Measurements from ENCODE around the gene ZNF79. TPM values are rescaled to one million over a fixed set of nuclear protein-coding genes. Genes with fewer than 3 reads are reported as not detected.

Gene ZNF79
- total RNA-seq, 1 donor from 2014 or later, result 6.2 TPM

- intact Hi-C loops (cut with micrococcal nuclease), result no loop called here
- Histone ChIP-seq H3K27ac (replicated peaks) (no peak overlapping the region), H3K9me3 (replicated peaks) (no peaks in the 10 kb centered on the region), H3K36me3 (no peaks in the 10 kb centered on the region), H3K4me3 (no peak overlapping the region), H3K4me1 (no peaks in the 10 kb centered on the region), H3K27me3 (ENCODE audit: low read depth) (no peaks in the 10 kb centered on the region)
- no peak for TF ChIP-seq CTCF (IDR thresholded peaks at IDR 0.05; ENCODE audit: borderline replicate concordance)
- DNase-seq, result no peak
Measured at GRCh38 chr9:127415657-127416056, 8.5 kb upstream of the ZNF79 start.

GRCh38 chr9:127417131-127418036, 6.8 kb upstream of the ZNF79 start:
- peaks cover 9% of the 10 kb centered on the region for H3K4me1 ChIP-seq
- intact Hi-C loops (cut with micrococcal nuclease), result no loop called here
- H3K36me3 ChIP-seq, result no peaks in the 10 kb centered on the region
- DNase-seq, result no peak
- H3K27me3 ChIP-seq (ENCODE audit: low read depth), result no peaks in the 10 kb centered on the region
- no peak overlapping the region for H3K4me3 ChIP-seq
- no peaks in the 10 kb centered on the region for H3K9me3 ChIP-seq (replicated peaks)
- TF ChIP-seq CTCF (IDR thresholded peaks at IDR 0.05; ENCODE audit: borderline replicate concordance), result no peak
- no peak overlapping the region for H3K27ac ChIP-seq (replicated peaks)

- no peaks in the 10 kb centered on the region for H3K36me3 ChIP-seq
- intact Hi-C loops (cut with micrococcal nuclease), result no loop called here
- no peak overlapping the region for H3K27ac ChIP-seq (replicated peaks)
- peaks cover 16% of the 10 kb centered on the region for H3K4me1 ChIP-seq
- peak; percentile 39 for TF ChIP-seq CTCF (IDR thresholded peaks at IDR 0.05; ENCODE audit: borderline replicate concordance)
- DNase-seq, result no peak
- no peaks in the 10 kb centered on the region for H3K27me3 ChIP-seq (ENCODE audit: low read depth)
- no peaks in the 10 kb centered on the region for H3K9me3 ChIP-seq (replicated peaks)
- no peak overlapping the region for H3K4me3 ChIP-seq
Measured at GRCh38 chr9:127418037-127418471, 6.1 kb upstream of the ZNF79 start.

- no peak for DNase-seq
- Histone ChIP-seq H3K27me3 (ENCODE audit: low read depth) (no peaks in the 10 kb centered on the region), H3K36me3 (no peaks in the 10 kb centered on the region), H3K4me1 (peaks cover 25% of the 10 kb centered on the region), H3K4me3 (no peak overlapping the region), H3K9me3 (replicated peaks) (no peaks in the 10 kb centered on the region), H3K27ac (replicated peaks) (no peak overlapping the region)
- TF ChIP-seq CTCF (IDR thresholded peaks at IDR 0.05; ENCODE audit: borderline replicate concordance), result no peak
- intact Hi-C loops (cut with micrococcal nuclease), result no loop called here
Measured at GRCh38 chr9:127419348-127419747, 4.8 kb upstream of the ZNF79 start.

GRCh38 chr9:127421057-127421456, 3.1 kb upstream of the ZNF79 start:
- no peak overlapping the region for H3K27ac ChIP-seq (replicated peaks)
- intact Hi-C loops (cut with micrococcal nuclease), result no loop called here
- no peaks in the 10 kb centered on the region for H3K27me3 ChIP-seq (ENCODE audit: low read depth)
- H3K4me3 ChIP-seq, result no peak overlapping the region
- no peak for DNase-seq
- H3K36me3 ChIP-seq, result no peaks in the 10 kb centered on the region
- no peak for TF ChIP-seq CTCF (IDR thresholded peaks at IDR 0.05; ENCODE audit: borderline replicate concordance)
- H3K4me1 ChIP-seq, result peaks cover 42% of the 10 kb centered on the region
- H3K9me3 ChIP-seq (replicated peaks), result no peaks in the 10 kb centered on the region

All from left ventricle myocardium inferior (tissue), 1 donor.